ENCODE measurements around the gene RLN3.
A peak's percentile ranks its signal among the peaks of the same experiment; 100 is the strongest.

The RLN3 gene, protein sequence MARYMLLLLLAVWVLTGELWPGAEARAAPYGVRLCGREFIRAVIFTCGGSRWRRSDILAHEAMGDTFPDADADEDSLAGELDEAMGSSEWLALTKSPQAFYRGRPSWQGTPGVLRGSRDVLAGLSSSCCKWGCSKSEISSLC

DNA sequence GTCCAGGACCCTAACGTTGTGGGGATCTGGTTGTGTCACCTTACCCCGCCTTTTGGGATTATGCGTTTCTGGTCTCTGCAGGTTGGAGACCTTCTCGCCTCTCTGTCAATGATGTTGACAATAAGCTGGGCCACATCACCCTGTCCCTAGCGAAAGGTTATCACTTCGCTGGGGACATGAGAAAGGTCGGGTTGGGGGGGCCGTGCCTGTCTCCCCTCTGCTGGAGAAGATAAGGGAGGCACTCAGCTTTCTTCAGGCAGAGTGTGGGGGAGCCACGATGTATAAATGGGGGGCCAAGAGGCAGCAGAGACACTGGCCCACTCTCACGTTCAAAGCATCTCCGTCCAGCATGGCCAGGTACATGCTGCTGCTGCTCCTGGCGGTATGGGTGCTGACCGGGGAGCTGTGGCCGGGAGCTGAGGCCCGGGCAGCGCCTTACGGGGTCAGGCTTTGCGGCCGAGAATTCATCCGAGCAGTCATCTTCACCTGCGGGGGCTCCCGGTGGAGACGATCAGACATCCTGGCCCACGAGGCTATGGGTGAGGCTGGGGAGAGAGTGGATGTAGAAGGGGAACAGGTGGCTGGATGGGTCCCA is at the start of gene RLN3:
Gene RLN3, plus strand, starts transcription at position 293 of the 595 bp plus-strand sequence. Its CDS starts 57 bp downstream, at position 350.
- DNase-seq = no peak

DNA sequence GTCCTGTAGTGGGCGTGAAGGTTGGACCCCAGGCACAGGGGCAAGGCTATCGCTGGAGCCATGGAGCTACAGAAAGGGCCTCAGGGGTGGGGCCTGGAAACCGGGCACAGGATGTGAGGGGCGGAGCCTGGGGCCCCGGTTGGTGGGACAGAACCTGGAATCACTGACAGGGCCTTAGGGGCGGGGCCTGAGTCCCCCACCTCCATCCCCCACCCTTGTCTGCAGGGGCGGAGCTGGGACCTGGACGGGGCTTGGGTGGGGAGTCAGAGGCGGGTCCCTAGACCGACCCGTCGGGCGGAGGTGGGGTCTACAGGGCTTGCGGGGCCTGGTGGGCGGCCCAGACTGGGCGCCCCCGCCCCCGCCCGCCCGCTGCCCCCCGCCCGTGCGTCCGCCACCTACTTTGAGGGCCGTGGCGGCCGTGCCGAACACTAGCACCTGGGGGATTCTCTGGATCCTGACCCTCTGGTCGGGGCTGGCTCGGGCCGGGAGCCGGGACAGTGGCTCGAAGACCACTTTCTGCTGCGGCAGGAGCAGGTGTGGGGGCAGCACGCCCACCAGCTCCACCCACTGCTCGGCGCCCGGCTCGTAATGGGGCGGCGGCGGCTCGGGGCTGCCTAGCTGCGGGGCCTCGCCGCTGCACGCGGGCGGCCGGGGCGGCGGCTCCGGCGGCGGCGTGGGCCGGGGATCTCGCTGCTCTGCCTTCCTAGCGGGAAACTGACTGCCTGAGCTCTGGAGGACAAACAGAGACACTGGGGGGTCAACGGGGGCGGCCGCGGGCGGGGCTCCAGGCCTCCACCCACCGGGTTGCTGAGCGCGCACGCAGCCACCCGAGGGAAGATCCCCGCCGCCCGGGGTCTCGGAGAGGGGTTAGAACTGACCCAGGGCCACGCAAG is 49.4 kb upstream of the RLN3 start:
- peak; percentile 80 for DNase-seq

DNA sequence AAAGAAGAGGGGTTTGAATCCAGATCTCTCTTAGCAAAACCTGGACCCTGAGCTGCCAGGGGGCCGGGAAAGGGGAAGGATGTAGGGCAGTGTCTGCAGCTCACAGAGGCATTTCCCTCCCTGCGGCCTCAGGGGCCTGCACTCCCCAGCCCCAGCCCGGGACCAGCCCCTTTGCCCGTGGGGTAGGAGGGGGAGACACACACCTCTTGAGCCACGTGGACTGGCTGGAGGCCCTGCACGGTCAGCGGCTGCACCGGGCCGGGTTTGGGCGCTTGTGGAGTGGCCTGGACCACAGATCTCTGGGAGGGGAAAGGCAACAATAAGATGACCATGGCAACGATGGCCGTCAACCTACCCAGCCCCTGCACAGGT is 48.7 kb upstream of the RLN3 start:
- no peak for DNase-seq

DNA sequence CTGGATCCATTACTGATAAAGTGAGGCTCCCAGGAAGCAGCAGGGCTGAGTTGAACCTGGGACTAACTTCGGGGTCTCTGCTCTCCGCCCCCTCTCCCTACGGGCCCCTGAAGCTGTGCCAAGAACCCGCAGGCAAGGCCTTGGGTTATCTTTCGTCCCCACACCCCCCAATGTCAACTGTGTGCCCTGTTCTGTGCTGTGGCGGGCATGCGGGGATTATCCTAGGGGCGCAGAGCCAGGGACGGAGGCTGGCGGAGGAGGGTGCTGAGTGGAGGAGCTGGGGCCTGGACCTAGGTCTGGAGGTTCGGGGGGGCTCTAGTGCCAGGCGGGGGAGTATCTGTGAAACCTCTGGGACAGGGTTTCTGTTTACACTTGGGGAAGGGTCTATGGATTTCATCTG is 48.3 kb upstream of the RLN3 start:
- DNase-seq = no peak

DNA sequence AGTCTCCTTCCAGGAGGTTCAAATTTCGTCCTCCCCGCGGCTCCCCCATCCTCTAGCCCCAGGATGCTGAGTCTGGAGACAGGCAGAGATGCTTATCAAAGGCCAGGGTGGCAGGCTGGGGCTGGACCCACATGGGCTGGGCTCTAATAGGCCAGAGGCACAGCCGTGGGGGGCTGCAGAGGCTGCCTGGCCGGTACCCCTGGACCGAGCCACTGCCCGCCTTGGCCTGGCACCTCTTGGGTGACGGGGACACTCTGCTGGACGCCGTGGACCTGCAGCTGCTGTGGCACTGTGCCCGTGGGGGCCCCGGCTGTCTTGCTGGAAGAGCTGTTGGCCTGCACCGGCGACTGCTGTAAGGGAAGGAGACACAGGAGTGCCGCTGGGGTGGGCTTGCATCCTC is 47.6 kb upstream of the RLN3 start:
- DNase-seq = no peak

DNA sequence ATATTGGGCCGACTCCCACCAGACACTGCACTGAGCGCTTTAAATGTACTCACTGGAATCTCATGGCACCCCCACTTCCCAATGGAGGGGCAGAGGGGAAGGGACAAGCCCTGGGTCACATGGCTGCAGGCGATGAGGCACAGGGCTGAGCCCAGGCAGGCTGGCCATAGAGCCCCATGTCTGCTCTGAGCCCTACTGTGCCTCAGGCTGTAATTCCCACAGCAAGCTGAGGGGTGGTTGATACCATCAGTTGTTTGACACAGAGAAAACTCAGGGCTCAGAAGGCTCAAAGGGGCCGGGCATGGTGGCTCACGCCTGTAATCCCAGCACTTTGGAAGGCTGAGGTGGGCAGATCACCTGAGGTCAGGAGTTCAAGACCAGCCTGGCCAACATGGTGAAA is 46.9 kb upstream of the RLN3 start:
- no peak for DNase-seq

DNA sequence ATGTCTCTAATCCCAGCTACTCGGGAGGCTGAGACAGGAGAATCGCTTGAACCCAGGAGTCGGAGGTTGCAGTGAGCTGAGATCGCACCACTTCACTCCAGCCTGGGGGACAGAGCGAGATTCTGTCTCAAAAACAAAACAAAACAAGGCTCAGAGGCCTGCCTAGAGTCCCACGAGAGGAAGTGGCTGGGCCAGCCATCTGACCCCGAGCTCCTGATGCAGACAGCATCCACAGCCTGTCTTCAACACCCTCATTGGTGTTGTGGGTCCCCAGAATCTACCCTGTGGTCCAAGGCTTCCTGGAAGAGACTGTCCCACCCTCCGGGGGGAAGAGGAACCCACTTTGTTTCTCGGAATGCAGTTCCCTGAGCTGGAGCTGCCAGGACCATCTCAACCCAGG is 46.5 kb upstream of the RLN3 start:
- no peak for DNase-seq

DNA sequence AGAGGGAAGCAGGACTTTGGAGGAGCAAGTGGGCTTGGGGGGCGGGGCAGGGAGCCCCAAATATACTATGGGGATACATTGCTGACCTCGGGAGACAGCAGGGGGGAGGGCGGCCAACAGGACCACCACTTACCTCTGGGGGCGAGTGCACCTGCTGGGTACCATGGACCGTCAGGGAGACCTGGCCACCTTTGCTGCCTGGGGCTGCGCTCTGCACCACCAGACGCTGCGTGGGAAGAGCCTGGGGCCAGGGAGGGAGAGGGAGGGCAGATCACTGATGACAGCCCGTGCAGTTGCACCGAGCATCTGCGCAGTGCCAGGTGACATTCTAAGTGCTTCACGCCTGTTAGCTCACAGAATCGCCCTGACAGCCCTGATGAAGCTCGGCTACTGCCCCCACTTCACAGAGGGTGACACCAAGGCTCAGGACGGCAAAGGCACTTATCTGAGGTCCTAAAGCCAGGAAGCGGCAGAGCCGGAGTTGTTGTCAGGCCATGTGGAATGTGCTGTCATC is 45.9 kb upstream of the RLN3 start:
- DNase-seq = peak; percentile 90

DNA sequence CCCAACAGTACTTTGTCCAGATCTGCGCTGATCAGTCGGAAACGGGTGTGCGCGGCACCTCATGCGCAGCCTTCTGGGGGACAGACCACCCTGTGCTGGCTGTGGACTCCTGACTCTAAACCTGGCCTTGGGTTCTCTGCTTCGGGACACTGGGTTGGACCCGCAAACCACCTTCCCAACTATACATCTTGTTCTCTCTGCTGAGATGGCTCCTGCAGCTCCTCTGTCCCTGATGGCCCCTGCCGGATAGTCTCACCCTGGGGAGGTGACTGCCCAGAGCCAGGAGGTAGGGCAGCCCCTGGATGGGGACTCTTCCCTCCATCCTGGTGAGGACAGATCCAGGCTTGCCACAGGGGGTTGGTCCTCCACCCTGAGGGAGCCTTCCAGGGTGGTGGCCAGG is 45.2 kb upstream of the RLN3 start:
- no peak for DNase-seq

DNA sequence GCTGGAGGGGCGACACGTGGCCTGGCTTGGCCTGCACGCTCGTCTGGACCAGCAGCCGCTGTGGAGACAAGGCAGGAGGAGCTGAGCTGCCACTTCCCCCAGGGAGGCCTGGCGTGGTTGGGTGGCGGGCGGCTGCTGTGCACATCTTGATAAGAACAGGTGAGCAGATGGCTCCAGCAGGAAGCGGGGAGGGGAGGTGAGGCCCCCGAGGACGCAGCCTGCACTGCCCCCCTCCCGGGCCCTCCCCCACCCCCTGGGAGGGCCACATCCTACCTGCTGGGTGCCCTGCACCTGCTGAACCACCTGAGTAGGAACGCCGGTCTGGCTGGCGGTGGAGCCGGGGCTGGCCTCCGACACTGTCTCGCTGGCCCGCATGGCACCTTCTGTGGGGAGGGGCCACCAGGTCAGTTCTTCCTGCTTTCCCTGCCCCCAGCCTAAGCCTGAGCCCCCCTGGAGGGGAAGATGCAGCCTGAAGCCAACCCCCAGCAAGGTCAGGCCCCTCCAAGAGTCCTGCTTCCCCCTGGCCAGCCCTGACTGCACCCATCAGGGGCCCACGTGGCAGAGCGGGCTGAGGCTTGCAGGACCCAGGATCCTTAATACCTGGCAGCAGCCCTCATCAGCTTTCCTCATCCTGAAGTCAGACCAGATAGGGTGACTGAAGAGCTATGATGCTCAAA is 44.6 kb upstream of the RLN3 start:
- peak; percentile 94 for DNase-seq

DNA sequence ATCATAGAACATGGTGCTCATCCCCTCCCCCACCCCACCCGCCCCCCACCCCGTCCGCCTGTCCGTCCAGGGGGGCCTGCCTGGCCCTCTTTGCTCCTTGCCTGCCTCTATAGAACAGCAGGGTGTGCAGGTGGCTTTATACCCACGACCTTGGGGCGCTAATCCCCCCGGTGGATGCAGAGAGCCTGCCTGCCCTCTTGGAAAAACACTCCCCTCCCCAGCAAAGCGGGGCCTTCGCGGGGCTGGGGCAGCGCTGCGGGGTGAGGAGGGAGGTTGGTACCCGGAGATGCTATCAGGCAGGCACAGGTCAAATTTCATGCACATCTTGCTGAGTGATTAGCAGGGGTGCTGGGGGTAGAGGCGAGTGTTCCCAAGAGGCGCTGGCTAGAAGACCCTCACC is 43.8 kb upstream of the RLN3 start:
- DNase-seq = peak; percentile 65

DNA sequence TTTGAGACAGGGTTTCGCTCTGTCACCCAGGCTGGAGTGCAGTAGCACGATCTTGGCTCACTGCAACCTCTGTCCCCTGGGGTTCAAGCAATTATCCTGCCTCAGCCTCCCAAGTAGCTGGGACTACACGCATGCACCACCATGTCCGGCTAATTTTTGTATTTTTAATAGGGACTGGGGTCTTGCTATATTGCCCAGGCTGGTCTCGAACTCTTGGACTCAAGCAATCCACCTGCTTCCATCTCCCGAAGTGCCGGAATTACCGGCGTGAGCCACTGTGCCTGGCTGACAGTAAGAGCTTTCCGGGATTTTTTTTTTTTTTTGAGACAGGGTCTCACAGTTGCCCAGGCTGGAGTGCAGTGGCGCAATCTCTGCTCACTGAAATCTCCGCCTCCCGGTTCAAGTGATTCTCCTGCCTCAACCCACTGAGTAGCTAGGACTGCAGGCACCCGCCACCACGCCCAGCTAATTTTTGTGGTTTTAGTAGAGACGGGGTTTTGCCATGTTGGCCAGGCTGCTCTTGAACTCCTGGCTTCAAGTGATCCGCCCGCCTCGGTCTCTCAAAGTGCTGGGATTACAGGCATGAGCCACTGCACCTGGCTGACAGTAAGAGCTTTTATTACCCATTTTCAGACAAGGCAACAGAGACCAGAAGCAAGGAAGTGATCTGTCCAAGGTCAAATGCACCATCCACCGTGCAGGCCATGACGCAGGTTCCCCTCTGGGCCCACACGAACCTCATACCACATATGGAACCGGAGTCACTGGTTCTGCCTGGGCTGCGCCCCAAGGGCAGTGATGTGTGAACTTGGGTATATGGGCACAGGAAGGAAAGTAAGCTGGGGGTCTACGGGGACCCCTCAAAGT is 42.8 kb upstream of the RLN3 start:
- peak; percentile 48 for DNase-seq

DNA sequence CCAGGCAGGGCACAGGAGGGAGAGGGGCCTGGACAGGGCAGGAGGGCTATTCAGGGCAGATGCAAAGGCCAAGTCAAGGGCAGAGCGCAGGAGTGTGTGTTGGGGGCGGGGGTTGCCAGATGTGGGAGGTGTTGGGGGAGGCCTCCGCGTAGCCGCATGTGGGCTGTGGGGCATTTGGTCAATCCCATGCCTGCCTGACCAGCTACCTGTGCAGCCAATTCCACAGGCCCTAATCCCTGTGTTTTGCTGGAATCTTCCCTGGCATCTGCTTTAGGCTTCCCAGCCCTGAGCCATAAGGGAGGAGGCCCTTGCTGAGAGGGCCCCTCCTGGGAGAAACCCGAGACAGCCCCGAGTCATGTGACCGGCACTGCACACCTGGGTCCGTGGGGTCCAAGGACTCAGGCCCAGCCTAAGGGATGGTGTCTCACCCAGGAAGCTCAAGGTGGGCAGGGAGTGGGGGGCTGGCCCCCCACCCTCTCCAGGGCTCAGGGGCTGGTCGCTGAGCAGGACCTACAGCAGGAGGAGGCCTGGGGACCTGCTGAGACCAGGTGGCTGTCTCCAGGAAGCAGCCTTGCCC is 42.1 kb upstream of the RLN3 start:
- peak; percentile 88 for DNase-seq

DNA sequence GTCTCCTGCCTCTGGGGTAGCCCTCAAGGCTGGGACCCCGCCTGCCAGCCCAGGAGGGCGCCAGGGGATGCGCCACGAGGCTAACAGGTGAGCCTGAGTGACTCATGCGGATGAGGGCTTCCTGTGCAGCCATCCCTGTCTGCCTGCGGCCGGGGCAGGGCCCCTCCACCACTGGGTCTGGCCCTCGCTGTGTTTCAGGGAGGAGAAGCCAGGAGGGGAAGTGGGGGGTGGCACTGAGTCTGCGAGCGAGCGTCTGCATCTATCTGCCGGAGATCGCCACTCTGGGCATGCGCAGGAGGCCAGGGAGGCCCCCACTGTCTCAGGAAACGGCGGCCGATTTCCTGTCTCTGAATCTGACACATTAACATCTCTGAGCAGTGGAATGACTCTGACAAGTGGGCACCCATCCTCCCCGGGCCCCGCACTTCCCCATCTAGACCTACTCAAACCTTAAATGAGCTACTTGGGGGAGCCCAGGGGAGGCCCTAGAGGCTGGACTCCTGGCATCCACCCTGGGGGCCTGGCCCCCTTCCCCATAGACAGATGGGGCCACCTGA is 41.5 kb upstream of the RLN3 start:
- DNase-seq = peak; percentile 88

DNA sequence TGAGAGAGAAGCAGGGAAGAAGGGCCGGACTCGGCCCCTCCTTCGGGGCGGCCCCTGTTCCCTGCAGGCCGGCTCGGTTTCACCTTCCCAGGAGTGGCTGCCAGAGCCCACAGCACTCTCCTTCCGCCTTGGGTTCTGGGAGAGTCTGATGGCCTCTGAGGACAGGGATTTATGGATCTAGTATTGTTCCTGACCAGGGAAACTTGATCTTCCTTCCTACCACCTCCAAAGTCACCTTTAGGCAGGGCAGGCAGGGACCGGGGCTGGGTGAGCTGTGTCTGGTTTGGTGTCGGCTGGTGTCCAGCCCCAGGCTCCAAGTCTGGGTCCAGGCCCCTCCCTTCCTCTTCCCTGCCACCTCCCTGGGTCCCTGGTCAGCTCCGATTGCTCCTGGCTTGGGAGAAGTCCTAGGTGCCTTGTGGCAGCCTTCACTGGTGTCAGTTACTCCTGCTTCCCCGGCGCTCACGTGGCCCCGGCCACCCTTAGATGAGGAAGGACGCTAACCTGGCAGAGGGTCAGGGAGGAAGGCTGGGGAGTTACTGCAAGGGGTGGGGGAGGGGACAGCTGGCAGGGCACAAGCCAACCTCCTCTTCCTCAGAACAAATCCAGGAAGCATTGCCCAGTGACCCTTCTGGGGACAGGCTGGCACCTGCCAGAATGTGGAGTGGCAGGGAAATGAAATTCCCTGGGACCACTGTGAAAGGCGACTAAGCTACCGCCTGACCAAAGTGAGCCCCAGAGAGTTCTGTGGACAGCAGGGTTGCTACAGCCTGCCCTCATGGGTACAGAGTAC is 40.7 kb upstream of the RLN3 start:
- no peak for DNase-seq

DNA sequence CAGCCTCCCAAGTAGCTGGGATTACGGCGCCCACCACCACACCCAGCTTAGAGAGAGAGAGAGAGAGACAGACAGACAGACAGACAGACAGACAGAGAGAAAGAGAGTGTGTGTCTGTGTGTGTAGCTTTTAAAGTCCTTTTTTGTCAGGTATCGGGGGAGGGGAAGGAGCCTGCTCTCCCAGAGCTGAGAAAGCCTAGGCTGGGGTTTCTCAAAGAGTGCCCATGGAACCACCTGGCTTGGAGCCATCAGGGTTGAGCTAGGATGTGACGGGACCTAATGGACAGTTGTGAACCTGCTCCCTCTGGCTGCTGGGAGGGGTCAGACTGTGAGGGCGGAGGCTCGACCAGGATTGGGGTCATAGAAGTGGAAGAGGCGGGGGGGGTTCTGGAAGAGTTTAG is 38.5 kb upstream of the RLN3 start:
- no peak for DNase-seq

DNA sequence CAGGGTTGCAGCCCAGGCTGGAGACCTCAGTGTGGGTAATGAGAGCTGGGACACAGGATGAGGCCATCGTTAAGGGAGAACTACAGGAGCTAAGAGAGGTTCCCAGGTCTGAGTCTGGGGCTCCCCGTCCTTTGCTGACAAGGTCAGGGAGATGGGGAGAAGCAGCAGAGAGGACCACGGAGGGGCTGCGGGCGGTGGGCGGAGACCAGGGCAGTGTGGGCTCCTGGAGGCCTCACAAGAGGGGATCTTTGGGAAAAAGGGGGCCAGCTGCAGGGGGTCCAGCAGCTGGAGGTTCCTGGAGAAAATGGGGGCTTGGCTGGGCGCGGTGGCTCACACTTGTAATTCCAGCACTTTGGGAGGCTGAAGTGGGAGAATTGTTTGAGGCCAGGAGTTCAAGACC is 37.9 kb upstream of the RLN3 start:
- no peak for DNase-seq

DNA sequence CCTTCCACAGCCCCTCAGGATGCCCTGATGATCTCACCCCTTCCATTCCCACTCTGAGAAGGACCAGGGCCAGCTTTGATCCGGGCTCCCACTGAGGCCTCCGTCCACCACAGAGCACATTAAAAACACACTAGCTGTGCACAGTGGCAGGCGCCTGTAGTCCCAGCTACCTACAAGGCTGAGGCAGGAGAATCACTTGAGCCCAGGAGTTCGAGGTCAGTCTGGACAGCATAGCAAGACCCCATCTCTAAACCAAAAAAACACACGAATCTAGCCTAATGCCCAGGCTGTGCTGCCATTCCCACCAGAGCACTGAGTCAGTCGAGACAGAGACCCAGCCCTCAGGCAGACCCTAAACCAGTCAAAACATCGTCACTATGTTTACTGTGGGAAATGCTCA is 35.9 kb upstream of the RLN3 start:
- DNase-seq = no peak

DNA sequence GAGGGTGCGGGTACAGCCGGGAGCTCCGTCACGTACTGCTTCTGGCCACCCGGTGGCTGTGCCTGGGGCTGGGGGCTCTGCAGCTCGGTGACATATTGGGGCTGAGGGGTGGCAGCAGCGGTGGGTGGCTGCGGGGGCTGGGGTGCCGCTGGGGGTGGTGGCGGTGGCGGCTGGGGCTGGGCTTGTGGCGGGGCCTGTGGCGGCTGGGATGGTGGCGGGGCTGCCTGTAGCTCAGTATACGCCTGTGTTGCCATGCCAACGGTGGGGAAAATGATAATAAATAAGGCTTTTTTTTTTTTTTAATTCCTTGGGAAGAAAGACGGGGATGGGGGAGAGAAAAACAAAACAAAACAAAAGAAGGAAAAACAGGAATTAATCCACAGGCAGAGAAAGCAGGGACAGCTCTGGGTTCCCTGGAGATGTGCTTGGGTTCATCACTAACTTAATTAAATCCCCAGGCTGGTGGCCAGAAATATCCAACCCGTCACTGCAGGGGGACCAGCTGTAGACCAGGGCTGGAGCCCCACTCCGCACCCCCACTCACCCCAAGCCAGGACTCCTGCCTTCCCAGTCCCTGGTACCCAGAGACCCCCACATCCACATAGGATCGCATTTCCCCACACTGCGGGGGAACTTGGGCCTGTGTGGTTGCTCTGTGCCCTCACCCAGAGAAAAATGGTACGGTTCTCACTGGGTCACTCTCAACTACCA is 34.2 kb upstream of the RLN3 start:
- DNase-seq = no peak

DNA sequence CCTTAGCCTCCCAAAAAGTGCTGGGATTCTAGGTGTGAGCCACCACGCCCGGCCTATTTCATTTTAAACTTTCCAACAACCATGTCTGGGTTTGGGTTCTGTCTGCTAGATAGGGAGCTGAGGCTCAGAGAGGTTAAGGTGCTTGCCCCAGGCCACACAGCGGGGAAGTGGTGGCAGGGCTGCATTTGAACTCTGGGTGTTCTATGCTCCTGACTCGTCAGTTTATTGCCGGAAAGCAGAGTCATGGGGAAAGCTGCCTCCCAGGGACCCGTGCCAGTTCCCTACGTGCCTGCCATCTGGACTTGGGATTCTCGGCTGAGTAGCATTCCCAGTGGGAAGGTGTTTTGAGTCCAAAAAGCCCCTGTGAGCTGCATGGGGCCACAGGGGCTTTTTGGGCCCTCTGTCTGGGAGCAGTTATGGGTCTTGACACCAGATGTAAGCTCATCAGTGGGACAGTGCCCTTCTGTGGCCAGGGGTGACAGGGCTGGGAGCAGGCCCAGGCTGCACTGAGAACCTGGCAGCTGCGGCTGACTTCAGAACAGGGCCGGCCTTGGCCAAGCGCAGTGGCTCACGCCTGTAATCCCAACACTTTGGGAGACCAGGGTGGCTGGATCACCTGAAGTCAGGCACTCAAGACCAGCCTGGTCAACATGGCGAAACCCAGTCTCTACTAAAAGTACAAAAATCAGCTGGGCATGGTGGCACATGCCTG is 32.8 kb upstream of the RLN3 start:
- DNase-seq = peak; percentile 69

All from NCI-H2171 treated with DMSO at 0.1 percent for 48 hours (cell line).